Caco-2 (cell line): Measurements from ENCODE around the gene VTN. TPM values are rescaled to one million over a fixed set of nuclear protein-coding genes. Genes with fewer than 3 reads are reported as not detected.

Experiments used
- BruUV-seq: library from RNA; stranded (reverse); fragments of 400-500 nt; replicated peaks from 2 replicates; lab custom pipeline; 2021; lab: Mats Ljungman, UMichigan
- CTCF ChIA-PET: fragments of 300-600 bp; sonication (Branson Sonifier 250); formaldehyde crosslinking; loops from one replicate; lab custom pipeline; 2022; ENCODE audit warnings: antibody characterized with exemption; lab: Charles Lee
- POLR2A ChIA-PET: fragments of 300-600 bp; sonication (Branson Sonifier 250); formaldehyde crosslinking; loops from one replicate; lab custom pipeline; 2022; ENCODE audit warnings: antibody characterized with exemption; lab: Charles Lee
- DNase-seq, 2 experiments: peaks; one replicate each; pipeline versions ENCODE4 v3.0.0 to v3.0.0-alpha.2; 2020 to 2022
- H3K27me3 ChIP-seq: replicated peaks from 2 replicates; pipeline ENCODE4 v1.6.0; 2011; ENCODE audit warnings: low read length; ENCODE audit not compliant: control insufficient read depth, insufficient read depth
- H3K36me3 ChIP-seq: 2 replicates; pipeline ENCODE4 v1.5.1; 2011; ENCODE audit warnings: low read length; ENCODE audit not compliant: control insufficient read depth, insufficient read depth
- H3K4me1 ChIP-seq: fragments of 250-450 bp; sonication (Bioruptor Pico); 2 replicates; pipeline ENCODE4 v1.5.1; 2020; ENCODE audit warnings: mild to moderate bottlenecking
- H3K4me3 ChIP-seq: 2 replicates; pipeline ENCODE4 v1.5.1; 2011; ENCODE audit warnings: low read depth, mild to moderate bottlenecking, control low read depth, low read length
- H3K9me3 ChIP-seq: fragments of 250-450 bp; sonication (Bioruptor Pico); 2 replicates; pipeline ENCODE4 v1.5.1; 2020; ENCODE audit warnings: mild to moderate bottlenecking, moderate library complexity
- H3K27ac Mint-ChIP-seq: one replicate; pipeline ENCODE4 v1.8.0; 2022; ENCODE audit warnings: mixed read lengths; ENCODE audit not compliant: unreplicated experiment
- H3K27me3 Mint-ChIP-seq: one replicate; pipeline ENCODE4 v1.8.0; 2022; ENCODE audit warnings: mixed read lengths; ENCODE audit not compliant: insufficient read depth, unreplicated experiment
- H3K36me3 Mint-ChIP-seq: one replicate; pipeline ENCODE4 v1.8.0; 2022; ENCODE audit warnings: mild to moderate bottlenecking, mixed read lengths; ENCODE audit not compliant: insufficient read depth, unreplicated experiment
- H3K4me1 Mint-ChIP-seq: one replicate; pipeline ENCODE4 v1.8.0; 2022; ENCODE audit warnings: low read depth, mixed read lengths; ENCODE audit not compliant: unreplicated experiment
- H3K4me3 Mint-ChIP-seq: one replicate; pipeline ENCODE4 v1.8.0; 2022; ENCODE audit warnings: mild to moderate bottlenecking, moderate library complexity, mixed read lengths; ENCODE audit not compliant: unreplicated experiment
- H3K9me3 Mint-ChIP-seq: one replicate; pipeline ENCODE4 v1.8.0; 2022; ENCODE audit warnings: mixed read lengths; ENCODE audit not compliant: unreplicated experiment
- intact Hi-C: fragments of 100-400 bp; cut with micrococcal nuclease; formaldehyde crosslinking; loops from one replicate; pipeline ENCODE4 v1.10.0; 2022; ENCODE audit not compliant: unreplicated experiment
- total RNA-seq: library from RNA; stranded (reverse); gene quantifications from 2 replicates; pipeline ENCODE4 v1.2.3, GENCODE V29; 2022
- TF ChIP-seq, protein P1 (sequence below), 2 experiments: fragments of 200-600 bp in 1 of 2; IDR thresholded peaks; 1 replicate in 1 of 2; 2 replicates in 1 of 2; pipeline versions ENCODE4 v1.5.1 to v1.8.0; 2011 to 2022; ENCODE audit warnings: antibody characterized with exemption in 1 of 2, control low read depth in 1 of 2, inconsistent platforms in 1 of 2, low read depth in 1 of 2, low read length in 1 of 2, mild to moderate bottlenecking in 1 of 2, moderate library complexity in 1 of 2; ENCODE audit not compliant: insufficient read depth in 1 of 2, severe bottlenecking in 1 of 2, unreplicated experiment in 1 of 2

Gene VTN
- total RNA-seq, 1 experiment from 2014 or later, result 273 TPM

DNA sequence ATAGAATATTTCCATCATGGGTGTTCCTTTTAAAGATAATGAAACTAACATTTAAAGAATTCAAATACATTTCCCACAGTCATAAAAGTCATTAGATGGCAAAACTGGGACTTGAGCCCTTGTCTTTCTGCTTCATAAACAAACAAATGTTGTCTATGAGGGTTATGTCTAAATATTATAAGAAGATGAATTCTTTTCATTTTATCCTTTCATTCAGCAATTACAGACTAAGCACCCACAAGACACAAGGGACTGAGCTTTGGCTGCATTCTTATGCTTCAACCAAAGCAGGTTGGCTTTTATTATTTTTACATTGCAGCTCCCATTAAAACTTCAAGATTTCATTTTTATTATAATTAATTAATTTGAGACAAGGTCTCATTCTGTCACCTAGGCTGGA lies 16.3 kb upstream of the VTN start:
- H3K27me3 Mint-ChIP-seq, result no peaks in the 10 kb centered on the region
- H3K4me1 ChIP-seq, result peaks cover 42% of the 10 kb centered on the region
- no TSS peak for BruUV-seq
- POLR2A ChIA-PET, result interaction anchor here (0.7 kb wide), 1 partner anchor 474 kb away, joined by 3 read pairs; no protein-coding TSS in a partner anchor
- DNase-seq, result no peak
- peaks cover 13% of the 10 kb centered on the region for H3K36me3 Mint-ChIP-seq
- TF ChIP-seq, protein P1, sequence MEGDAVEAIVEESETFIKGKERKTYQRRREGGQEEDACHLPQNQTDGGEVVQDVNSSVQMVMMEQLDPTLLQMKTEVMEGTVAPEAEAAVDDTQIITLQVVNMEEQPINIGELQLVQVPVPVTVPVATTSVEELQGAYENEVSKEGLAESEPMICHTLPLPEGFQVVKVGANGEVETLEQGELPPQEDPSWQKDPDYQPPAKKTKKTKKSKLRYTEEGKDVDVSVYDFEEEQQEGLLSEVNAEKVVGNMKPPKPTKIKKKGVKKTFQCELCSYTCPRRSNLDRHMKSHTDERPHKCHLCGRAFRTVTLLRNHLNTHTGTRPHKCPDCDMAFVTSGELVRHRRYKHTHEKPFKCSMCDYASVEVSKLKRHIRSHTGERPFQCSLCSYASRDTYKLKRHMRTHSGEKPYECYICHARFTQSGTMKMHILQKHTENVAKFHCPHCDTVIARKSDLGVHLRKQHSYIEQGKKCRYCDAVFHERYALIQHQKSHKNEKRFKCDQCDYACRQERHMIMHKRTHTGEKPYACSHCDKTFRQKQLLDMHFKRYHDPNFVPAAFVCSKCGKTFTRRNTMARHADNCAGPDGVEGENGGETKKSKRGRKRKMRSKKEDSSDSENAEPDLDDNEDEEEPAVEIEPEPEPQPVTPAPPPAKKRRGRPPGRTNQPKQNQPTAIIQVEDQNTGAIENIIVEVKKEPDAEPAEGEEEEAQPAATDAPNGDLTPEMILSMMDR (IDR thresholded peaks at IDR 0.05; ENCODE audit: insufficient read depth in 1 of 2, low read depth in 1 of 2, low read length in 1 of 2, severe bottlenecking in 1 of 2, unreplicated experiment in 1 of 2), result no peak
- CTCF ChIA-PET, result interaction anchor here (1.2 kb wide), 1 partner anchor 21 kb away, joined by 3 read pairs; no protein-coding TSS in a partner anchor
- peaks cover 26% of the 10 kb centered on the region for H3K4me1 Mint-ChIP-seq
- no peaks in the 10 kb centered on the region for H3K9me3 ChIP-seq
- H3K27me3 ChIP-seq, result no peaks in the 10 kb centered on the region
- H3K9me3 Mint-ChIP-seq, result no peaks in the 10 kb centered on the region
- intact Hi-C loops, result no loop called here
- H3K36me3 ChIP-seq, result peaks cover 3% of the 10 kb centered on the region
- no peak overlapping the region for H3K4me3 ChIP-seq
- H3K27ac Mint-ChIP-seq, result no peak overlapping the region
- no peak overlapping the region for H3K4me3 Mint-ChIP-seq

DNA sequence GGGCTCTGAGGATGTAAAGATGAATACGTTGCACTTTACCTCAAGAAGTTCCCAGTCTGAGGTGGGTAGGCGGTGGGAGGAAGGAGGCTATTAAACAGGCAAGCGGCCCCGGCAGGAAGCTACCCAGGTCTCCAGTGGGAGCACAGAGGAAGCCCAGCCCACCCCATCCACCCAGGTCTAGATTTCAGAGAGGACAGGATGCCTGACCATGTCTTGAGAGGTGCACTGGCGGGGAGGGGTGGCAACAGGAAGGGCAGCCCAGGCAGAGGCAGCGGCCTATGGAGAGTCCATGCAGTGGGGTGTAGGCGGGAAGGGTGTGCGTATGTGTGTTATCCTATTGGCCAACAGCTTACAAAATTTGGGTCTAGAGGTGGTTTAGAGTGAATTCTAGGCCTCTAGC lies 15.3 kb upstream of the VTN start:
- Mint-ChIP-seq H3K36me3 (peaks cover 3% of the 10 kb centered on the region), H3K4me1 (peaks cover 19% of the 10 kb centered on the region), H3K27ac (peak overlapping the region; percentile 18), H3K27me3 (no peaks in the 10 kb centered on the region), H3K9me3 (no peaks in the 10 kb centered on the region), H3K4me3 (peak overlapping the region; percentile 89)
- intact Hi-C loops, result loop anchor here (2.0 kb wide), 2 partner anchors 19 to 29 kb away; partner anchors contain the start of gene POLDIP2
- ChIA-PET CTCF (interaction anchor here (0.9 to 2.5 kb wide), 5 partner anchors 10 to 50 kb away, joined by 3 to 11 read pairs (median 8); partner anchors contain the start of genes IFT20, TNFAIP1 and VTN), POLR2A (interaction anchor here (1.1 to 2.3 kb wide), 7 partner anchors 11 to 90 kb away, joined by 3 to 18 read pairs (median 10); partner anchors contain the start of genes IFT20, POLDIP2, SLC46A1 and TNFAIP1)
- no peaks in the 10 kb centered on the region for H3K27me3 ChIP-seq
- peak in 1 of 2 experiments; percentile 69 for DNase-seq
- TF ChIP-seq, protein P1 (IDR thresholded peaks at IDR 0.05; ENCODE audit: insufficient read depth in 1 of 2, low read depth in 1 of 2, low read length in 1 of 2, severe bottlenecking in 1 of 2, unreplicated experiment in 1 of 2), result no peak
- no peaks in the 10 kb centered on the region for H3K9me3 ChIP-seq
- H3K4me3 ChIP-seq, result peak overlapping the region; percentile 52
- peaks cover 37% of the 10 kb centered on the region for H3K4me1 ChIP-seq
- no peaks in the 10 kb centered on the region for H3K36me3 ChIP-seq
- no TSS peak for BruUV-seq

DNA sequence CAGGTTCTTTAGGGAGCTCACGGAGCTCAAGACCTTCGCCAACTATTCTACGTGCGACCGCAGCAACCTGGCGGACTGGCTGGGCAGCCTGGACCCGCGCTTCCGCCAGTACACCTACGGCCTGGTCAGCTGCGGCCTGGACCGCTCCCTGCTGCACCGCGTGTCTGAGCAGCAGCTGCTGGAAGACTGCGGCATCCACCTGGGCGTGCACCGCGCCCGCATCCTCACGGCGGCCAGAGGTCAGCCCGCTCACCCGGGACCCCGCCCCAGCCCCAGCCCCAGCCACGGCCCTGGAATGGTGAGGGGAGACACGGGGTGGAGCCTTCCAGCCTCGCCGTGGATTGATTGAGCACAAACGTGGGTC lies 14.9 kb upstream of the VTN start:
- intact Hi-C loops, result loop anchor here (2.0 kb wide), 2 partner anchors 20 to 28 kb away; partner anchors contain the start of gene POLDIP2
- peaks cover 37% of the 10 kb centered on the region for H3K4me1 ChIP-seq
- Mint-ChIP-seq H3K27me3 (no peaks in the 10 kb centered on the region), H3K36me3 (no peaks in the 10 kb centered on the region), H3K27ac (peak overlapping the region; percentile 18), H3K9me3 (no peaks in the 10 kb centered on the region), H3K4me1 (peaks cover 19% of the 10 kb centered on the region), H3K4me3 (peak overlapping the region; percentile 89)
- no peaks in the 10 kb centered on the region for H3K36me3 ChIP-seq
- CTCF ChIA-PET, result interaction anchor here (0.6 to 2.5 kb wide), 9 partner anchors 10 to 143 kb away, joined by 3 to 11 read pairs (median 4); partner anchors contain the start of genes IFT20, TMEM97, TNFAIP1 and VTN
- no peaks in the 10 kb centered on the region for H3K27me3 ChIP-seq
- DNase-seq, result peak; percentile 79 to 80
- H3K9me3 ChIP-seq, result no peaks in the 10 kb centered on the region
- POLR2A ChIA-PET, result interaction anchor here (1.1 to 2.3 kb wide), 8 partner anchors 10 to 90 kb away, joined by 3 to 18 read pairs (median 10); partner anchors contain the start of genes IFT20, POLDIP2, SLC46A1 and TNFAIP1
- TF ChIP-seq, protein P1 (IDR thresholded peaks at IDR 0.05; ENCODE audit: insufficient read depth in 1 of 2, low read depth in 1 of 2, low read length in 1 of 2, severe bottlenecking in 1 of 2, unreplicated experiment in 1 of 2), result no peak
- BruUV-seq, result no TSS peak
- peak overlapping the region; percentile 52 for H3K4me3 ChIP-seq
